Aorta (tissue), 5 donors: ENCODE data around the gene TEX30. TPM values are rescaled to one million over a fixed set of nuclear protein-coding genes. Genes with fewer than 3 reads are reported as not detected.

Experiments used
- ATAC-seq: fragments of 200-7000 bp; cut with Tn5 transposase; one replicate; pipeline ENCODE4 v1.9.1; 2022; ENCODE audit warnings: moderate library complexity; ENCODE audit not compliant: low FRiP score
- DNase-seq, 2 donors: peaks; one replicate each; pipeline ENCODE4 v3.0.0-alpha.2; 2020
- H3K27ac ChIP-seq, 2 donors: one replicate each; pipeline ENCODE4 v1.5.1; 2013; ENCODE audit warnings: low read length in 2 of 2, mild to moderate bottlenecking in 2 of 2, moderate library complexity in 2 of 2, control low read depth in 1 of 2, inconsistent platforms in 1 of 2, low read depth in 1 of 2
- H3K27me3 ChIP-seq, 2 donors: one replicate each; pipeline ENCODE4 v1.6.1; 2013; ENCODE audit warnings: control low read depth in 1 of 2, low read length in 1 of 2, mild to moderate bottlenecking in 1 of 2, moderate library complexity in 1 of 2; ENCODE audit not compliant: insufficient read depth in 2 of 2, control insufficient read depth in 1 of 2
- H3K36me3 ChIP-seq, 2 donors: one replicate each; pipeline ENCODE4 v1.6.1; 2013; ENCODE audit warnings: control low read depth in 1 of 2, low read length in 1 of 2, mild to moderate bottlenecking in 1 of 2; ENCODE audit not compliant: insufficient read depth in 2 of 2, control insufficient read depth in 1 of 2
- H3K4me1 ChIP-seq, 2 donors: one replicate each; pipeline ENCODE4 v1.6.1; 2013; ENCODE audit warnings: low read length in 2 of 2, control low read depth in 1 of 2, mild to moderate bottlenecking in 1 of 2, moderate library complexity in 1 of 2; ENCODE audit not compliant: insufficient read depth in 2 of 2, control insufficient read depth in 1 of 2
- H3K4me3 ChIP-seq, 2 donors: one replicate each; pipeline ENCODE4 v1.5.1; 2013; ENCODE audit warnings: low read length in 2 of 2, control low read depth in 1 of 2, mild to moderate bottlenecking in 1 of 2
- H3K9me3 ChIP-seq: one replicate; pipeline ENCODE4 v1.6.1; 2013; ENCODE audit warnings: mild to moderate bottlenecking, low read length; ENCODE audit not compliant: control insufficient read depth
- WGBS, 2 donors: extraction: QIAGEN DNeasy Blood & Tissue Kit; methylation state at CpG; one replicate each; pipeline ENCODE4 v1.1.7; 2013; 5-methylcytosine and 5-hydroxymethylcytosine counted together
- intact Hi-C, 2 donors: fragments of 100-400 bp; cut with DNase I; formaldehyde crosslinking; loops; one replicate each; pipeline versions ENCODE4 v1.14.2 to v1.15.0; 2022
- polyA plus RNA-seq, 2 donors: library from polyadenylated mRNA; stranded (reverse); fragments of 200-250 nt; gene quantifications; one replicate each; pipeline ENCODE4 v1.2.3, GENCODE V29; 2013
- total RNA-seq, 2 donors: library from RNA; stranded (reverse); fragmentation: NEBNext Ultra II Directional; extraction: Animal tissue kit (Norgen Biotek cat#: 25700); gene quantifications; one replicate each; pipeline ENCODE4 v1.2.1, GENCODE V29; 2021
- donor health status: healthy with polysubstance abuse.
- donor health status: Bipolar disorder and iron deficiency.
- donor health status: DM: no; HTN: no; CAD: no.
- donor health status: DM: no; HTN: no; CAD: no.
- donor health status: DM: yes; HTN: yes; CAD: no.

Gene TEX30
- total and polyA plus RNA-seq, 4 donors = 5.0 to 10.5 (median 7.5) TPM

- H3K27ac ChIP-seq = no peak overlapping the region
- ATAC-seq = no peak
- WGBS, 2 donors = 89 to 93% methylated on average over 1 of the region's 1 CpG
- intact Hi-C loops = no loop called here
- H3K4me1 ChIP-seq = no peaks in the 10 kb centered on the region
- no peaks in the 10 kb centered on the region for H3K27me3 ChIP-seq
- peaks cover 1% of the 10 kb centered on the region for H3K9me3 ChIP-seq
- no peaks in the 10 kb centered on the region for H3K36me3 ChIP-seq
- DNase-seq = no peak
- H3K4me3 ChIP-seq = no peak overlapping the region
Measured at GRCh38 chr13:102757006-102757405, 16.6 kb downstream of the TEX30 start.

- no peak overlapping the region for H3K4me3 ChIP-seq
- intact Hi-C loops = no loop called here
- WGBS, 2 donors = 92 to 97% methylated on average over 3 of the region's 3 CpGs
- no peak for DNase-seq
- H3K27me3 ChIP-seq = no peaks in the 10 kb centered on the region
- H3K36me3 ChIP-seq = no peaks in the 10 kb centered on the region
- H3K9me3 ChIP-seq = peaks cover 4% of the 10 kb centered on the region
- H3K27ac ChIP-seq = no peak overlapping the region
- ATAC-seq = no peak
- no peaks in the 10 kb centered on the region for H3K4me1 ChIP-seq
Measured at GRCh38 chr13:102751886-102752285, 21.7 kb downstream of the TEX30 start.

DNA sequence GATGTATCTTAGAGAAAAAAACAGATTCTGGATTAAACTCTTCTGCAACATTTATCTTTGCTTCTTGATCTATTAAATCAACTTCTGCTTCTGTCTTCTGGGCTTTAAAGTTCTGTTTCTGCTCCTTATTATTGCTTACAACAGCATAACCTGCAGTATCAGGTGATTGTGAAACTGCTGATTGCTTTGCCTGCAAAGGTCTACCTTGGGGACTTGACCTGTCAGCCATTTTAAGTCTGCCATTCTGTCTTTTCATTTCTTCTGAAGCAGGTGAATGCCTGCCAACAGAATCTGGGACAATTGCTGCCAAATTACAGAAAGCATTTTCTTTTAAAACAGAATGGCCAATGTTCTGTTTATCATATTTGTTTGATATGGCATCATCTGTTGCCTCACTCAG is 31.1 kb downstream of the TEX30 start:
- intact Hi-C loops = no loop called here
- Histone ChIP-seq H3K4me1 (no peaks in the 10 kb centered on the region), H3K27ac (no peak overlapping the region), H3K9me3 (peaks cover 6% of the 10 kb centered on the region), H3K27me3 (no peaks in the 10 kb centered on the region), H3K36me3 (no peaks in the 10 kb centered on the region), H3K4me3 (no peak overlapping the region)
- DNase-seq (no peak), ATAC-seq (no peak)

- Histone ChIP-seq H3K27ac (no peak overlapping the region), H3K9me3 (peaks cover 7% of the 10 kb centered on the region), H3K4me3 (no peak overlapping the region), H3K27me3 (no peaks in the 10 kb centered on the region), H3K36me3 (no peaks in the 10 kb centered on the region), H3K4me1 (no peaks in the 10 kb centered on the region)
- WGBS, 2 donors = 60 to 66% methylated on average over 1 of the region's 1 CpG
- ATAC-seq = no peak
- intact Hi-C loops = no loop called here
- no peak for DNase-seq
Measured at GRCh38 chr13:102742101-102742500, 31.5 kb downstream of the TEX30 start.

- Histone ChIP-seq H3K27me3 (peaks cover 0 to 2% of the 10 kb centered on the region in 2 donors), H3K4me3 (no peak overlapping the region), H3K4me1 (no peaks in the 10 kb centered on the region), H3K27ac (no peak overlapping the region), H3K36me3 (no peaks in the 10 kb centered on the region), H3K9me3 (peaks cover 6% of the 10 kb centered on the region)
- DNase-seq = no peak
- WGBS, 2 donors = 29 to 31% methylated on average over 8 of the region's 8 CpGs
- intact Hi-C loops = no loop called here
- peak; percentile 29 for ATAC-seq
Measured at GRCh38 chr13:102729560-102730270, 43.9 kb downstream of the TEX30 start.

GRCh38 chr13:102726430-102726829 is 47.2 kb downstream of the TEX30 start:
- Histone ChIP-seq H3K36me3 (no peaks in the 10 kb centered on the region), H3K4me3 (no peak overlapping the region), H3K27me3 (peaks cover 0 to 1% of the 10 kb centered on the region in 2 donors), H3K9me3 (no peaks in the 10 kb centered on the region), H3K4me1 (peaks cover 0 to 2% of the 10 kb centered on the region in 2 donors), H3K27ac (no peak overlapping the region)
- 76 to 79% methylated on average over 2 of the region's 2 CpGs for WGBS, 2 donors
- intact Hi-C loops = no loop called here
- ATAC-seq = no peak
- no peak for DNase-seq

DNA sequence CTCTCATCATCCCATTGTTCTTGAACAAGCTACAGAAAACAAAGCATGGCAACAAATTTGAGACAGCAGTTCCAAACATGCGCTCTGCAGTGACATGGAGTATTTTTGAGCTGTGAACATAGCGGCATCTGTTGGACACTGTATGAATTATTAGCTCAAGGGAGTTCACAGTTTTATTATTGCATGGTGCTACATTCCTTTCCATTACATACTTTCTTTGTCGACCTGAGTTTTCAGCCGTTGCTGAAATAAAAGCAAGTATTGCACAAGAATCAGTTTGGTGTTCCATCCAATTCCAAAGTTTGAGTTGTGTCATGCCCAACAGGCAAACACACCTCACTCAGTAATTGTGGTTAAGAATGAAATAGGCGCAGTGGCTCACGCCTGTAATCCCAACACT is 48.7 kb downstream of the TEX30 start:
- ATAC-seq (peak; percentile 79), DNase-seq (no peak)
- Histone ChIP-seq H3K36me3 (no peaks in the 10 kb centered on the region), H3K4me1 (peaks cover 0 to 2% of the 10 kb centered on the region in 2 donors), H3K27me3 (peaks cover 0 to 1% of the 10 kb centered on the region in 2 donors), H3K9me3 (no peaks in the 10 kb centered on the region), H3K4me3 (no peak overlapping the region), H3K27ac (no peak overlapping the region)
- intact Hi-C loops = loop anchor here (5.0 kb wide), 1 partner anchor 143 kb away; no protein-coding TSS in a partner anchor
- WGBS, 2 donors = 37 to 44% methylated on average over 6 of the region's 6 CpGs

GRCh38 chr13:102721800-102722231 is 51.8 kb downstream of the TEX30 start:
- 43 to 77% methylated on average over 1 of the region's 1 CpG for WGBS, 2 donors
- H3K27me3 ChIP-seq = peaks cover 0 to 1% of the 10 kb centered on the region in 2 donors
- no peak overlapping the region for H3K4me3 ChIP-seq
- H3K9me3 ChIP-seq = peaks cover 2% of the 10 kb centered on the region
- H3K4me1 ChIP-seq = peaks cover 0 to 2% of the 10 kb centered on the region in 2 donors
- ATAC-seq (no peak), DNase-seq (no peak)
- no peaks in the 10 kb centered on the region for H3K36me3 ChIP-seq
- H3K27ac ChIP-seq = no peak overlapping the region
- intact Hi-C loops = loop anchor here (5.0 kb wide), 1 partner anchor 140 kb away; no protein-coding TSS in a partner anchor

- H3K27me3 ChIP-seq = peaks cover 0 to 1% of the 10 kb centered on the region in 2 donors
- ATAC-seq (no peak), DNase-seq (no peak)
- no peak overlapping the region for H3K4me3 ChIP-seq
- WGBS, 2 donors = 65 to 72% methylated on average over 2 of the region's 2 CpGs
- peaks cover 0 to 2% of the 10 kb centered on the region in 2 donors for H3K4me1 ChIP-seq
- H3K9me3 ChIP-seq = peaks cover 2% of the 10 kb centered on the region
- H3K36me3 ChIP-seq = no peaks in the 10 kb centered on the region
- intact Hi-C loops = no loop called here
- no peak overlapping the region for H3K27ac ChIP-seq
Measured at GRCh38 chr13:102718746-102719145, 54.8 kb downstream of the TEX30 start.
